ENCODE measurements around the gene NRF1.

Gene NRF1

DNA sequence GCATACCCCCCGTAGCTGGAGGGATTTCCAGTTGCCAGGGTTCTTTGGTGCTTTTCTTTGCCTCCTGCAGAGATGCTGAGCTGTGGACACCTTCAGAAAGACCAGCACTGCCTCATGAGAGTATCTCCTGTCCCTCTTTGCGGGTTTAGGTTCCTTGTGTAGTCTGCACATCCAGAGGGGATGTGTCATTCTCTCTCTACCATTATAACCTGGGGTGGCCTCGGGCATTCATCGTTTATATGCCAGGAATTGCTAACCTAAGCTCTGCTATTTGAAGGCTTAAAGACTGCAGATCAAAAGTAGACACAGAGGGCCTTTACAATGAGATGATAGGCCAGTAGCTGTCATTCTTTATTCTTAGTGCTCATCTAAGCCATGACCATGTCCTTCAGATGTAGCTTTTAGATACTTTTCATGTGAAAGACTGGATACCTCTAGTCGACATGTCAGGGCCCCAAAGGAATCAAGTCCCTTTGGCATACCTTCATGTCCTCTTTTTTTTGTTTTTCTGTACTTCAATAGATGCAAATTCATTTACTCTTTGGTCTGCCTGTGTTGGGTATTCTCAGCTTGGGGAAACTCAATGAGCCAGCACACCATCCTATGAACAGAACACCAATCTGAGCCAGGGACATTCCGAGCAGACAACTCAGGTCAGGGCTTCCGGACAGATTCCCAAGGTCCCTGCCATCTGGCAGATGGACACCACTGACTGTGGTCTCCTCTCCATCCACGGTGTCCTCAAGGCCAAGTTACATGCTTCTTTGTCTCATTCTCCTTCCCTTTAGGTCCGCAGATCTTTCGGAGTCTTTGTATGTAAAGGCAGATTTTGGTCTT, 129.3 kb downstream of the NRF1 start:
- DNase-seq (ENCODE audit: low read depth), result no peak

DNA sequence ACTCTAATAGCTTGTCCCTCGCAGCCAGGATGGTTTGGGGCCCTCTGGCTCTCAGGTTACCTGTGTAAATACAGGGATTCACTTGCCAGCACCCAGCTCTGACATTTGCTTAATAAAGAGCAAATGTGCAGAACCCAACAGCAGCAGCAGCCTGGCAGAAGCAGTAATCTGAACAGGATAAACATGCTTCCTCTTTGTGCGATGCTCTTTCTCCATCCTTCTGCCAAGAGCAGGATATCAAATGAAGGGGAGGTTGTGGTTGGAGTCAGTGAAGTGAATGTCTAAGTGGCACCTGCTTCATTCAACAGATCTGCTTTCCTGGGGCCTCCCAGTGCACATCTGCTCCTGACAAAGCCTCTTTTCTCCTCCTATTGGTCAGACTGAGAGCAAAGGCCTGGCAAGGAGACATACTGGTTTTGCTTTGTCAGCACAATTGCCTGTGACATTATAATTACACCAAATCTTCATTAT, 130.3 kb downstream of the NRF1 start:
- no peak for DNase-seq (ENCODE audit: low read depth)

DNA sequence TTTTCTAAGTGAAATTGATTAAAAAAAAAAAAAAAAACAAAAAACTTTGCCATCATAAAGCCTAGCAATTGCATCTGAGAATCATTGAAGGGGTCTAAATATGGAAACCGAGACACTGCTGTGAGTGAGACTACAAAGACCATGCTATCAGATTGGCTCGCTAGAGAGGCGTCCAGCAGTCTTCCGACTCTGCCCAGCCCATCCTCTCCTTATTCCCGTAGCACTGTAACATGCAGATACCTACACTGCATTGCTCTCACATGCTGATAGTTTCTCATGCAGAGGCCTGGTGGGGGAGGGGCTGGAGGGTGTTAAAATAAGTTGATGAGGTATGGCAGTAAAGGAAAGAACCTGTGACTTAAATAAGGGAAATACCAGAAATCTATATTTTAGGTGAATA, 130.7 kb downstream of the NRF1 start:
- DNase-seq (ENCODE audit: low read depth), result no peak

DNA sequence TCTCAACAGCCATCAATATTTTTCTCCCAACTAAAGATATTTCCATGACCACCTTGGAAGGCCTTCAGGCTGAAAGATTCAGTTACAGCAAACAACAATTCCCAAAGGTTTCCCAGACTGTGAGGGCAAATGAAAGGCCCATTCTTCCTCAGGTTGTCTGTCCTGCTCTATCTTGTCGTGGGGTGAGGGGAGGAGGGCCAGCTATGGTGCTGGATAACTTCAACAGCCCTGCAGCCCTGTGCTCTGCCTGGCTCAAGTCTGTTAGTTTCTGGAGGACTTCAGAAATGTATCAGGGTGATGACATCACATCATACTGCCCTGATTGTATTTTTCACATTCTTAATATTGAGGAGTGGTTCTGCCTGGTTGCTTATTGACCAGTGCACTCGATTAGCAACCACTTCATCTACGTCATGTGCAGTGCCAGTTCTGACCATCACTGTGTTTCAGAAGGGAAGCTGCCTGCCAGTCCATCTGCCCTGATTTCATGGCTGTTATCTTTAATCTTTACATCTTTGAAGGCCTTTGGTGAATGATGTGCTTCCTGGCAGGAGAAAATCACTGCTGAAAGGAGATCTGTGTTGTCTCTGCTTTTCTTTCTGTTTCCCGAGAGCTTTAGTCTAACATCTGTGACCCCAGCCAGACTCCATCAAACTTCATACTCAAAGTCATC, 135.5 kb downstream of the NRF1 start:
- DNase-seq (ENCODE audit: low read depth), result no peak

DNA sequence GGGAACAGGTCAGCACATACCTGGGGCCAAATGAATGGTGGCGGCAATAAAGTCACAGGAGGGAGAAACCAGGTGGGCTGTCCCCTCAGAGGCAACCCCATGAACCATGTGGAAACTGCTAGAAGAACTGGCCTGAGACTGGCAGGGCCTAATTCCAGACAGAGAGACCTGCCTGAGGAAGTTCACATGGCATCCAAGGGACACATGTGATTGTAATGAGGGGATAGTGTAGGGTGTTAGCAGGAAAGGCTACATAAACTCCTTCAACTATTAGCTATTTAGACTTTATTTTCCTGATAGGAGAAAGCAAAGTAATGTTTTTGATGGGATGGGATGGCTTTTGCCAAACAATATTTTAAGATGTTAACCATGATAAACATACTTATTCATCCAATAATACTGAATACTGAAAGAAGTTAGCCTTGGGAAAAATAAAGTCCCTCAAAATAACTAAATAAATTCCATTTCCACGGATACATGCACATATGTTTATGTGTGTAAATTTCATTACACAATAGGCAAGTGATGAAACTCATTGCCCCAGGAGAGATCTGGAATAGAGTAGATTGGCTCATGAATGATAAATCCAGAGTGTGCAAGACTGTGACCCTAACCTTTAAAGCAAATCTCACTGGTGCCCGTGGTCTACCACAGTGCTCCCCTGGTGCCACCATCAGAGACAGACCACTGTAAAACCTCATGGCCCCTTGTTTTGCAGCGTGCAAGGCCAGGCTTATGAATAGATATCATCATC, 137.0 kb downstream of the NRF1 start:
- DNase-seq (ENCODE audit: low read depth), result no peak

DNA sequence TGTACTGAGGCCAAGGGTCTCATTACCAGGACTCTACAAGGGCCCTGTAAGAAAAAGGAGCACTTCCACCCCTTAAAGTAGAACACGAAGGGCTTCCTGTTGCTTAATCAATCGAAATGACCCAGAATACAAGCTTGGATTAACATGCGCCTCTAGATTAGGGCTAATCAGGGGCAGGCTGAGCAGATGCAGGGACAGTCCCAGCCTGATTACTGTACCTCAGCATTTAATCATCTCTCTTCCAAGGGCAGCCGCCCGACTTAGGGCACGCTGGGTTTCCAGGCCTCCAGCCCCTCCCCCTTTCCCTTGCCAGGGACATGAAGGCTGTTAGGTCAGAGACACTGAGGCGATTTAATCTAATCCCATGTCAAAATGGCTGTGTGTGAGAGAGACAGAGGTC, 138.6 kb downstream of the NRF1 start:
- no peak for DNase-seq (ENCODE audit: low read depth)

DNA sequence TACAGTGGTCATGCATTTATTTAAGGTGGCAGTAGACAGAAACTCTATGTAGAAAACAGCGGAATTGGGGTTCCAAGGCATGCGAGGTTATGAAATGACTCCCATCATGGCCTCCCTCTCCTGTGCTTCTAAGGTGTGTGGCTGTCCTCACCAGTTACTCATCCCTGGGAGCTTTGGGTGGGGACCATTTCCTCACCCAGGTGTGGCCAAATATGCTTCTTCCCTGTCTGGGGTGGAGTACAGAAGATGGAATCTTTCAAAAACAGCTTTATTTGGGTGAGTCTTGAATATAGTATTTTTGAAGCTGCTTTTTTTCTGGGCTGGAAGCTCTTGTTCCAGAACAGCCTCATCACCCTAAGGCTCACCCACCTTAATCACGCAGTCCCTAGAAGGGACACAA, 139.0 kb downstream of the NRF1 start:
- no peak for DNase-seq (ENCODE audit: low read depth)

DNA sequence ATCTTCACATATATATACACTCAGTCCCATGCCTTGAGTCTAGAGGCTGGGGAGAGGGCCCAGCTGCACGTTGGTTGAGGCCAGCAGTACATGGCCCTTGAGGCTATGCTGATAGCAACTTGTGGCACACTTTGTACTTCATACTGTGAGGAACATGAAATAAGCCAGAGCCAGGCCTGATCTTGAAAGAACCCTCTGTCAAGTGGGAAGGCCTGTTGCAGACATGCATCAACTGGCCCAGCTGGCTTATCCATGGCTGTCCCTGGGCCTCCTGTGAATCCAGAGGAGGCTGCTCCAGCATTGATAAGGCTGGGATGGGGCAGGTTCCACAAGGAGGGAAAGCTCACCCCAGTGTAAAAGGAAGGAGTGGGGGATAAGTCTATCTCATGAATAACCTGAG, 140.4 kb downstream of the NRF1 start:
- no peak for DNase-seq (ENCODE audit: low read depth)

DNA sequence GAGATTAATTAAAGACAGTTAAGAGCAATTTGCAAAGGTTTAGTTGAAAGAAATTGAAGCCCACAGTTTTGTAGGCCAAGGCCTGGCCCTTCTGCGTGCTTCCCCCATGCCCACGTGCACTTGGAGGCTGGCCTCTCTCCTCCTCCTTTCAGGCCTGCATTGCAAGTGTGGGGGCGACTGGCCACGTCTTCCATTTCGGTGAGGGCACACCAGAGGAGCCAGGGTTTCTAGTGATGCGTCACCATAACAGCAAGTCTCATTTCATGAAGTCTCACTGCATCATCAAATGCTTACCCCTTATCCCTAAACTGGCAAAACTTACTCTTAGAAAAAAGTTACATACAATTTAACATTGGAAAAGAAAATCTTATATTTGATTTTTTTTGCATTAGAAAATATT, 141.2 kb downstream of the NRF1 start:
- DNase-seq (ENCODE audit: low read depth), result no peak

DNA sequence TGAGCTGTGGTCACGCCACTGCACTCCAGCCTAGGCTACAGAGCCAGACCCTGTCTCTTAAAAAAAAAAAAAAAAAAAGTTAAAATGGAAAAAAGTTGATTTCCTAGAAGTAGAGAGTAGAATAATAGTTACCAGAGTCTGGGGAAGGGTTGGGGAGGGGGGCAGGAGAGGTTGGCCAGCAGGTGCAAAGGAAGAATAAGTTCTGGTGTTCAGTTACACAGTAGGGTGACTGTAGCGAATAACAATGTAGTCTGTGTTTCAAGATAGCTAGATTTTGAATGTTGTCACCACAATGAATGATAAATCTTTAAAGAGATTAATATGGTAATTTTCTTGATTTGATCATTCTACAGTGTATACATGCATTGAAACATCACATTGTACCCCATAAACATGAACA, 142.9 kb downstream of the NRF1 start:
- no peak for DNase-seq (ENCODE audit: low read depth)

DNA sequence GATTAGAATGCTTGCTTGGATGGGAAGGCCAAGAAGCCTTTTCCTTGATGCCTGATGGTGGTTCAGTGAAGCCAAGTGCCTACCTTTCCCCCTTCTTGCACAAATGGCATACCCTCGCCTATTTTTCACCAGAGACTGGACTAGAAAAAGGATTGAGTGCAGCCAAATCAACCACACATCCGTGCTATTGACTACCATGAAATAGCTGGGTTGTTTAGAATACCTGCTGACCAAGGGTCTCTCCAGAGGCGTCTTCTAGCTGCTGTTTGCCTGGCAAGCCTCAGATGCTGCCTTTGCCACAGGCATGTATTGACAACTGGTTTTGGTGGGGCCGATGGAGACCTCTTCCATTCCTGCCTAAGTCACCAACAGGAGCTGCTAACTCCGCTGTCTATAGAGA, 146.5 kb downstream of the NRF1 start:
- DNase-seq (ENCODE audit: low read depth), result no peak

DNA sequence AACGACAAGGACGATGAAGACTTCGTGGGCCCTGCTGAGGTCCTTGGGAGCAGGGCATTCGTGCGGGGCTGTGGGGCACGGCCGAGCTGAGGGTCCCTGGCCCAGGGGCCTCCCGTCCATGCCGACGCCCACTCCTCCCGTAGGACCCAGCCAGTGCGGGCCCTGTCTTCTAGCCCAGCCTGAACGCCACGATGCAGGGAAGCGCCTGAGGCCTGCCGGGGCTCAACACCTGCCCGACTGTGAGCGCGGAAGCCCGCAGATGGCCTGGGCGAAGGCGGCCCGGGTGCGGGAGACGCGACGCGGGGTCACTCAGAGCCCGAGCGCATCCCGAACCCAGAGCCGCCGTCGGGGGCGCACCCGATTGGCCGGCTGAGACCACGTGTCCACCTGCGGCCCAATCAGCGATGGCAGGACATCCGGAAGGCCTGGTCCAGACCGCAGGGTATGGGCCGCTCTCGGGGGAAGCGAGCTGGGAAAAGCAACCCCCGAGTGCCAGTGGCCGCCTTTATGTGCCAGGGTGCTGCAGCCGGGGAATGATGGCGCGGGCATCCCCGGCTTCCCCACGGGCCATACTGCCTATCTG, 151.0 kb downstream of the NRF1 start:
- DNase-seq (ENCODE audit: low read depth), result no peak

DNA sequence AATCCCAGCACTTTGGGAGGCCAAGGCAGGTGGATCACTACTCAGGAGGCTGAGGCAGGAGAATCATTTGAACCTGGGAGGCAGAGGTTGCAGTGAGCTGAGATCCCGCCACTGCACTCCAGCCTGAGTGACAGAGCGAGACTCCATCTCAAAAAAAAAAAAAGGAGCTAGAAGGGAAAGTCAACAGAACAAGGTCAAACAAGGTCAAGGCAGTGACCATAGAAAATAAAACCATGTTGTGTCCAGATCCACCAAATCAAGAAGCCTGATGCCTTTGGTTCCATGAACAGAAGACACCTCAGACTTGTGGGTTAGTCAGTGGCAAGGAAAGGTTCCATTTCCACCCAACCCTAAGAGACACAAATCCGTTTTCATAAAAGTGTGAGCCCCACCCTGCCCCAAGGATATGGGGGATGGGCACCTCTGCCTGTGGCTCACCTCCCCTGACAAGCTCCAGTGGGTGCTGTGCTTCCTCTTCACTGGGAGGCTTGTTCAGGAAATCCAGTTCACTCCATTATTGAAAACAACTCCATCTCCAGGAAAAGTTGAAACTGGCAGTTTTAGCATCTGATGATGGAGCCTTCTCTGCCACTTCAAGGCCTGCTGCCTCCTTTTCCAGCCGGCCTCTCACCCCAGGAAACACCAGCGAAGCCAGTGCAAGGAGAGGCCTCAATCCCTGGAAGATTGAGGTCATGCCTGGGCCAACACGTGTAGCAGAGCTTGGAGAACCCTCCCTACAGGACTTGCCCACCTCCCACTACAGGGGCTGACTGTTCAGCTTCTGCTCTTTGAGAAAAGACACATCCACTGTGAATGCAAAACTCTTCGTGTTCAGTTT, 152.9 kb downstream of the NRF1 start:
- DNase-seq (ENCODE audit: low read depth), result no peak

DNA sequence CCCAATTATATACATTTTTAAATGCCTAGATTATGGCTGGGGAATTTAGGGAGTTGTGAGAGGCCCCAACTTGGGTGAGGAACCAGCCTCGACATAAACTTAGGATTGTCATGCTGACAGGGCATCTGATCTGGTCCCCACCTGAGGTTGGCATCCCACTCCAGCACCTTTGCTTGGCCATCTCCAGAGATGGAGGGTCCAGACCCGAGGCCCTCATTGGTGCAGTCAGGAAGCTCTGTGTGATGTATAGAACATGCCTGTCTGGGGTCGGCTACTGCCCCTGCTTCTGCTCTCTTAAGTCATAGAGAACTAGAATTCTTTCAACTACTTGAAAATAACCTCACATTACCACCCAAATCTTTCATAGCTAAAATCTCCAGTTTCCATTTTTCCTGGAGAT, 153.8 kb downstream of the NRF1 start:
- no peak for DNase-seq (ENCODE audit: low read depth)

DNA sequence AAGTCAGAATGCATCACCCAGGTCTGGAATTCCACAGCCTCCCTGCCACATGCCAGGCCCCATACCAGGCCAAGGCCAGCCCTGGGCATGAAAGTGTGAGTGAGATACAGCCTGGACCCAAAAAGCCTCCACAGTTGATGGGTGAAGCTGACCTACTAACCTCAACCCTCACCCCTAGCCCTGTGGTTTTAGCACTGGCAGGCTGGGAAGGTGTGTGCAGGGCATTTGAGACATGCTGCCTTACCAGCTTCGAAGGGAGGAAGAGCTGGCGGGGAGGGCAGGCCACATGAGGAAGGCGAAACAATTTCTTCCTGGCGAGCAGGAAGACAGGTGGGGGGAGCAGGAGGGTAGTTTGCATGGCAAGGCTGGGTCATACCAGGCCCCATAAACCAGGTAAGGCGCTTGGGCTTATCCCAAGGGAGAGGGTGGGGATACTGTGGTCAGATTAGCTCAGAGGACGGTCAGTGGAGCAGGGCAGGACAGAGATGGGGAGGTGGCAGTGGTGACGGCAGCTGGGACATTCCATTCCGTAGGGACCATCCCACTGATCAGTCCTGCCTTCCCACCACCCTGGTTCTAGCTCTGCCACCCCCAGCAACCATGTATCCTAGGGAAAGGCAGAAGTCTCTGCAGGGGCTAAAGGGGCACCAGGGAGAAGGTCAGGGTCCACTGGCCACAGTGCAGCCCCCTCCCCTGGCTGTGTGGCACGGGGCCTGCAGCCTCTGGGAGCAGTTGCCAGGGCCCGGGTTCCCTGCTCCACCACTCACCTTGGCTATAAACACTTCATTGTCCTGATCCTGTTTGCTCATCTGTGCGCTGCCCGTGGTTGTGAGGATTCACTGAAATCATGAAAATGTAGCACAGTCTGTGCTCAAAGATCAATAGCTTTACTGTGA, 155.8 kb downstream of the NRF1 start:
- no peak for DNase-seq (ENCODE audit: low read depth)

DNA sequence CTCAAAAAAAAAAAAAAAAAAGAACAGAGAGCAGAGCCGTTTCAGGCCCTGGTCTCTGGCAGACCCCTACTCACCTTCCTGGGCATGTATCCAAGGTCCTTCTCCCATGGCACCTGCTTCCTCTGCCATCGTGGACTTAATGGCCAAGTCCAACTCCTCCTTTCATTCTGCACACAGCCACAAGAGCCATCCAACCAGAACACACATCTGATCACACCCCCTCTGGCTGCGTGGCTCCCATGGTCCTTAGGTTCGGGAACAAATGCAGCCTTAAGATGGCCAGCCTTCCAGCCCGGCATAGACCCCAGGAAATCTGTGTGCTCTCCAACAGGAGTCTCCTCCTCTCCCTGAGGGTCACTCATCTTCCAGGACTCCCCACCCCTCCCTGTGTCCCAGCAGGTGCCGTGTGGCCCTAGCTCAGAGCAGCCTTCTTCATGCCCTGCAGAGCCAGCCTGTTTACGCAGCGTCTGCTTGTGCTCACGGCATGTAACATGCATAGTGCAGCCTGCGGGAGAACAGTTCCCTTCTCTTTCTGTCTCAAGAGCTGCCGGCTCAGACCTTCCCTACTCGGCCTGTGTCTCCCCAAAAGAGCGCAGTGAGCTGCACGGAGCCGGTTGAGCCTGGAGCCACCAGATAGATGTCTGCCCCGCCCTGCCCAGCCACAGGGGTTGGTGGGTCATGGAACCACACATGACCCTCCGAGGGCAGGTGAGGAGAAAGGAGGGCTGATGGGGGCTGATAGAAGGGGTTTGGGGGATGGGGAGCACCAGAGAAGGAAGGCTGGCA, 157.3 kb downstream of the NRF1 start:
- DNase-seq (ENCODE audit: low read depth), result no peak

DNA sequence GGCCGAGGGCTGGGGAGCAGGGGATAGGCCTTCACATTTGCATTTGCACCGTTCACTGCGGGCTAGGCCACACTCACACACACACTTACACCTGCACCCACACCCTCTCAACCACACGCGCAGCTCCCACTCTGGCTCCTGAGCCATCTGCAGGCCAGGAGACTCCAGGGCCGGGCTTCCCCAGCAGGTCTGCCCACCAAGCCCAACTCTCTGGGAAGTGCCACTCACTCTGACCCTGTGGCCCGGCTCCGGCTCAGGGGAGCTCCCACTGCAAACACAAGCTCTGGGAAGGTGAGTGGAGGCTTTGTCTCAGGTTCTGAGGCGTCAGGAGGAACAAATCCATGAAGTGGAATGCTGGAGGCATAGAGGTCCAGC, 157.9 kb downstream of the NRF1 start:
- no peak for DNase-seq (ENCODE audit: low read depth)

DNA sequence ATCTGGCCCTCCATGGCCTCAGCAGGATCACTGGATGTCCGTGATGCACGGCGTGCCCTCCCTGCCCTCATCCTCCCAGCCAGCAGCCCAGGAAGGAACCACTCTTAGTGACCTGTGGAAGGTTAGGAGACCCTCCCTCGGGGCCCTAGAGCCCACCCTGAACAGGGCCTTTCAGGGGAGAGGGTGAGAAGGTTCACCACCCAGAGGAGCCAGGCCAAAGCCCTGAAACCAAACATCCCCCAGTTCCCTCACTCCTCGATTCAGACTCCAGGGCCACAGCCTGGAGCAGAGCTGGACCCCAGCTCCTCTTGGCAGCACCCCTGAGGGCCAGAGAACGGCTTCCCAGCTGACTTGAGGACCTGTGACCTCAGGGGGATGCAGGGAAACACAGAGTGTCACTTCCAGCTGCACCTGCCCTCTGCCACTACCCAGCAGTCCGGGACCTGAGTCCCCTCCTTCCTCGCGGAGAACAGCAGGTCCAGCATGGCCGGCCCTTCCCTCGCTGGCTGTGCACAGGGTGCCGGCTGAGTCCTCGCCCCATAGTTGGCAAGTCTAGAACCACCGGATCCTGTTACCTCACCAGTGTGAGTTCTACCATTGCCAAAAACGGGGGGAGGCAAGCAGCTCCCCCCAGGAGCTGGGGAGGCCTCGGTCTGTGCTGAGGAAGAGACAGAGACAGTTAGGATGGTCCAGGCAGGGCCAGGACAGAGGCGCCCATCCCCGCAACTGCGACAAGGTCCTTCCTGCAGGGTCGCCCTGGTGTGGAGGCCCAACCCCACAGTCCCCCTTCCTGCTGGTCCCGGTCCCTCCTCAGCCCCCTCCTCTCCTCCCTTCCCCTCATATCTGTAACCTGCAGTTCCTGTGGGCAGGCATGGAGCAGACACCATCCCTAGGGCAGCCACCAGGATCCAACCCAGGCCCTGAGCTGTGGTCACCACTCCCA, 158.6 kb downstream of the NRF1 start:
- DNase-seq (ENCODE audit: low read depth), result no peak
